ENCODE measurements around the gene WIPI1.

The WIPI1 gene

DNA sequence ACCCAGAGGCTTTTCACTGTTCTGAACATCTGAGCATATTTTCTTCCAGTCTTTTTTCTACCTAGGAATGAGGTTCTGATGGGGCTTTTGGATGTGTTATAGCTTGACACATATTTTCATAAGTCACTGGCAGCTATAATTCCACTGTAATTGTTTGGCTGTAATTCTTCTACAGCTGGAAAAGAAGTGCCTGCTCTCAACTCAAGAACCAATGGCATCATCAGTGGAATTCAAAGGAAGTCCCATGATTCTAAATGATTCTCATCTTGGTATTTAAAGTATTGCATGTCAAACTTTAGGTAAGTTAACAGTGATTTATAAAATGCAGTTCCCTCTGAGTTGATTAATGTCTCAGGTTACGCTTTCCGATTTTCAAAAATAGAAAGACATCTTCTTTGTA, 16.8 kb downstream of the WIPI1 start:
- no peak for DNase-seq (ENCODE audit: extremely low read depth, low read depth)
- H3K4me3 ChIP-seq (replicated peaks; ENCODE audit: low read depth, low read length), result no peak overlapping the region
- TF ChIP-seq, protein P1, sequence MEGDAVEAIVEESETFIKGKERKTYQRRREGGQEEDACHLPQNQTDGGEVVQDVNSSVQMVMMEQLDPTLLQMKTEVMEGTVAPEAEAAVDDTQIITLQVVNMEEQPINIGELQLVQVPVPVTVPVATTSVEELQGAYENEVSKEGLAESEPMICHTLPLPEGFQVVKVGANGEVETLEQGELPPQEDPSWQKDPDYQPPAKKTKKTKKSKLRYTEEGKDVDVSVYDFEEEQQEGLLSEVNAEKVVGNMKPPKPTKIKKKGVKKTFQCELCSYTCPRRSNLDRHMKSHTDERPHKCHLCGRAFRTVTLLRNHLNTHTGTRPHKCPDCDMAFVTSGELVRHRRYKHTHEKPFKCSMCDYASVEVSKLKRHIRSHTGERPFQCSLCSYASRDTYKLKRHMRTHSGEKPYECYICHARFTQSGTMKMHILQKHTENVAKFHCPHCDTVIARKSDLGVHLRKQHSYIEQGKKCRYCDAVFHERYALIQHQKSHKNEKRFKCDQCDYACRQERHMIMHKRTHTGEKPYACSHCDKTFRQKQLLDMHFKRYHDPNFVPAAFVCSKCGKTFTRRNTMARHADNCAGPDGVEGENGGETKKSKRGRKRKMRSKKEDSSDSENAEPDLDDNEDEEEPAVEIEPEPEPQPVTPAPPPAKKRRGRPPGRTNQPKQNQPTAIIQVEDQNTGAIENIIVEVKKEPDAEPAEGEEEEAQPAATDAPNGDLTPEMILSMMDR (IDR thresholded peaks at IDR 0.05; ENCODE audit: low read depth, low read length, missing control alignments), result no peak

- DNase-seq (ENCODE audit: extremely low read depth, low read depth), result no peak
- TF ChIP-seq, protein P1 (IDR thresholded peaks at IDR 0.05; ENCODE audit: low read depth, low read length, missing control alignments), result no peak
- H3K4me3 ChIP-seq (replicated peaks; ENCODE audit: low read depth, low read length), result no peak overlapping the region
Observed at GRCh38 chr17:68439656-68440290, 17.5 kb downstream of the WIPI1 start.

DNA sequence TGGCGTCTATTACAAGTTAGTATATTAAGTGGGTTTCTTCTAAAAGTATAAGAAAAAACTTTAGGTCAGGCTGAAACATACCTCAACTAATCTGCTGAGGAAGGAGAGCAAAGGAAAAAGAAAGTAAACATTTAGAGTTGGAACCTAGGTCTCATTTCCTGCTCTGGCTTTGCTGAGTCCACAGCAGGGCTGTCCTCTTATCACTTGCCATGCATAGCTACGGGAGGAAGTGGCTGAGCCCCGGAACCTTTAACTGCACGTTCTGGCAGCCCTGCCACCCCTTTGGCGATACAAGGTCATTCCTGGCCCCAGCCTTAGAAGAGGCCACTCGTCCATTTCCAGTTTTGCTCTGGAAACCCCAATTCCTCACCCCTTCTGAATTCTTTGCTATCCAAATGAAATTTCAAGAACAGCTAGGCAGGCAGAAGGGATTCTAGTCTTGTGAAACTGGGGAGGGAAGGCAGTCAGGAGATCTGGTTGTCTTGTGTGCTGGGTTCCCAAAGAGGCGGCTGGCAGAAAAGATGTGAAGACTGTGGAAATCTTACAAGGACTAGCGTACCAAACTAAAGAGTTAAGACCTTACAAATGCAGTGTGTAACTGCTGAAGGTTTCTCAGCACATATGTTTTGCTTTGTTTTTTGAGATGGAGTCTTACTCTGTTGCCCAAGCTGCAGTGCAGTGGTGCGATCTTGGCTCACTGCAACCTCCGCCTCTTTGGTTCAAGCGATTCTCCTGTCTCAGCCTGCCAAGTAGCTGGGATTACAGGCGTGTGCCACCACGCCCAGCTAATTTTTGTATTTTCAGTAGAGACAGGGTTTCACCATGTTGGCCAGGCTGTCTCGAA, 19.1 kb downstream of the WIPI1 start:
- no peak overlapping the region for H3K4me3 ChIP-seq (replicated peaks; ENCODE audit: low read depth, low read length)
- DNase-seq (ENCODE audit: extremely low read depth, low read depth), result no peak
- TF ChIP-seq, protein P1 (IDR thresholded peaks at IDR 0.05; ENCODE audit: low read depth, low read length, missing control alignments), result no peak

DNA sequence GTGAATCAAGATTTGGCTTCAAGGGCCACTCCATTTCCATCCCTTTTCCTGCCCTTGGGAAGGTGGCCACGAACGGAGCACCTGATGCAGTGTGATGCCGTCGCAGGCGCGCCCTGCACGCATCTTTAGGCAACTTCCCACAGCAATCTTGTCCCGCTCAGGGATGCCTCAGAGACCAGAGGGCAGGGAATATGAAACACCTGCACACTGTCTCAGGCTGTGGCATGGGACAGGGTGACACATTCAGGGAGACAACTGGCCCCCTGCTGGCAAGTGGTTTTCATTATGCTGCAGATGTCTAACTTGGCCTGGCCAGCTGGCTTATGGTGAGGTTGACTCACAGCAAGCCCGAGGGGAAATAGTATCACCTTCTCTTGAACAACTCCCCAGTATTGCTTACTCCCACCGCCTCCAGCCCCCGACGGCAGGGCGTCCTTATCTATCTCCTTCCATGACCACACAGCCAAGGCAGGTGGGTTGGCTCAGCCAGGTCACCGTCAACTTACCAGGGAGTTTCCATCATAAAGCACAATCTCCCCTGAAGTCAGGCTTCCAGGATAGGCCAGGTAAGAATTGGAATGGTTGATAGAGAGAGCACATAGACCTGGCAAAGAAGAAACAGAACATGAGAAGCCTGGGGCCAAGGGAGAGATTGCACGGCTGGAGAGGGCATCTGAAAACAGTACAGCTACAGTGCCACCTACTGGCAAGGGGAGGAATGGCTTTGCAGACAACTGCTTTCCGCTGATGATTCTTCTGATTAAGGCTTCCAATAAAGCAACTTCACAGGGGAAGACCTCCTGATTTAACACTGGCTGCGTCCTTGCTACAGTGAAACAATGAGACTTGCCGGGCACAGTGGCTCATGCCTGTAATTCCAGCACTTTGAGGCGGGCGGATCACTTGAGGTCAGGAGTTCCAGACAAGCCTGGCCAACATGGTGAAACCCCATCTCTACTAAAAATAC, 21.1 kb downstream of the WIPI1 start:
- TF ChIP-seq, protein P1 (IDR thresholded peaks at IDR 0.05; ENCODE audit: low read depth, low read length, missing control alignments), result peak; percentile 92
- DNase-seq (ENCODE audit: extremely low read depth, low read depth), result peak; percentile 82
- H3K4me3 ChIP-seq (replicated peaks; ENCODE audit: low read depth, low read length), result no peak overlapping the region

DNA sequence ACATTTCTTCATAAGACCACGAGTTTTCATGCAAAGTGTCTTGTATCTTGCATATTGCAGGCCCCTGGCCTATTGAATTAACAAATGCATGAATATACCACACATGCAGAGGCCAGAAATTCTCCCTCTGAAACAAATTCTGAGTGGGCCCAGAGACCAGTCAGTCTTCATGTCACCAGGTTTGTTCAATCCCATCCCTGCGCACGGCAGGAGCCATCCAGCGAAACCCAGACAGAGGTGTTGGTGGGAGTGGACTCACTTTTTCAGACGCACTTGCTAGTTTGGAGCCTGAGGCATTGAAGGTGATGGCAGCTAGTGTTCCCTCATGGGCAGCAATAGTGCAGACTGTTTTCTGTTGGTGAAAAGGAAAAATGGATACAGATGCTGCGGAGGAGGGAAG, 21.9 kb downstream of the WIPI1 start:
- no peak overlapping the region for H3K4me3 ChIP-seq (replicated peaks; ENCODE audit: low read depth, low read length)
- DNase-seq (ENCODE audit: extremely low read depth, low read depth), result no peak
- TF ChIP-seq, protein P1 (IDR thresholded peaks at IDR 0.05; ENCODE audit: low read depth, low read length, missing control alignments), result no peak

DNA sequence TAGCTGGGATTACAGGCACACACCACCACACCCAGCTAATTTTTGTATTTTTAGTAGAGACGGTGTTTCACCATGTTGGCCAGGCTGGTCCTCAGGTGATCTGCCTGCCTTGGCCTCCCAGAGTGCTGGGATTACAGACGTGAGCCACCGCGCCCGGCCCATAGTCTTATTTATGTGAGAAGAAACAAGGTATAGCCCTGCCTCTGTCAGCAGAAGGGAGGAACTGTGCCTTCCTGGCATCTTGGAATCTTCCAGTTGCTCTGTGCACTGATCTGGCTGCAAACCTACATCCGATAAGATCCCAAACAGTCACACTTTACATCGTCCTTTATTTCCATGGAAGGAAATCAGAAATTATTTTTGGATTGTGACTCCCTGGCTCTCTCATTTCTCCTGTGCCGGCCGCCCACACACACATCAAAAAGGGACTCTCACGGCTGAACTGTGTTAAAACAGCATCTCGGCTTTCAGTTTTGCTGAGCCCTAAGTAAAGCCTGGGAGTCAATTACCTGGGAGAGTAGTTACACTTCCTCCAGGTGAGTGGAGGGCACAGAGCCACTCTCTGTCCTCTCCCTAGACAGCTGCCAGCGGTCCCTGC, 23.3 kb downstream of the WIPI1 start:
- TF ChIP-seq, protein P1 (IDR thresholded peaks at IDR 0.05; ENCODE audit: low read depth, low read length, missing control alignments), result no peak
- no peak overlapping the region for H3K4me3 ChIP-seq (replicated peaks; ENCODE audit: low read depth, low read length)
- DNase-seq (ENCODE audit: extremely low read depth, low read depth), result no peak

All from HFF-Myc (cell line).